Glomerular endothelial cell (primary cell): Measurements from ENCODE around the gene EXOC5. TPM values are rescaled to one million over a fixed set of nuclear protein-coding genes. Genes with fewer than 3 reads are reported as not detected.

Experiments
- DNase-seq: peaks from one replicate; pipeline ENCODE4 v3.0.0-alpha.2; 2011; ENCODE audit warnings: low read depth, low spot score; ENCODE audit errors: extremely low read depth
- total RNA-seq: library from RNA; depleted of rRNA; stranded (reverse); fragments of >200 nt; gene quantifications from 2 replicates; pipeline ENCODE4 v1.2.3, GENCODE V29; 2015

EXOC5 gene
- total RNA-seq, 1 donor from 2014 or later = 70.1 TPM

DNA sequence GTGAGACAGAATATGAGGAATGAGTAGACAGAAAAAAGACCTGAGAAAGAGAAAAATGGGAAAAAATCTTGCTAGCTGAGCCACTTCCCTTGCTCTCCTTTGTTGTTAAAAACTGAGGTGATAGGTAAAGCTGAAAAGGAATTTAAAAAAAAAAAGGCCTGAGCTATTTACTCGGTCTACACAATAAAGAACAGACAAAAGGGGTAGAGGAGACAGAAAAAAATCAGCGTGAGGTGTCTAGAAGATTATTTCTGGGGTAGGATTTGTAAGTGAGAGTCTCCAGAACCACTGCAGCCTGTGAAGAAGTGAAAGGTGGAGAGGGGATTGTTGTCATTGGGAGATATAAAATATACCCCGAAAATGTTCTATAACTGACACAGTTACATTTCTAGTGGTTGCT is 98.8 kb downstream of the EXOC5 start:
- DNase-seq = no peak

DNA sequence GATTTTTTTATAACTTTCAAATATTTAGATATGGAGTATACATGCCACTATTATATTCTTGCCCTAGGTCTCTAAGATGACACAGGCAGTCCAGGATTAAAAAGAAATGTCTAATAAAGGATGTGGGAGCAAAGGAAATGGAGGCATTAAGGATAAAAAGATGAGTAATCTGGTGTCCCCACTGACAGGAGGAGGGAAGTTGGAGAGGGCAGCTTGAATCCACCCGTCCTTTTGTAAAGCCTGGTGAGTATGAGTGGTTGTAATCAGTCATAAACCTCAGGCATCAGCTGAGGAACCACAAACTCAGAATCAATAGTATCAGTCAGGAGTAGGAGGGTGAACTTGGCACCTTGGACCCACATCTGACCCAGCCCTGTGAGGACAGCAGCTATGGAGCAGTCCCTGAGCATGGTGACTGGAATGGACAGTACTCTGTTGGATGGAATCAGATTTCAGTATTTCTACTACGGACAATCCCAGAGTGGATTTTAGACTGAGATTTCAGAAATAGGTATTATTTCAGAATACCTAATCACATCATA is 100.5 kb downstream of the EXOC5 start:
- DNase-seq = no peak

DNA sequence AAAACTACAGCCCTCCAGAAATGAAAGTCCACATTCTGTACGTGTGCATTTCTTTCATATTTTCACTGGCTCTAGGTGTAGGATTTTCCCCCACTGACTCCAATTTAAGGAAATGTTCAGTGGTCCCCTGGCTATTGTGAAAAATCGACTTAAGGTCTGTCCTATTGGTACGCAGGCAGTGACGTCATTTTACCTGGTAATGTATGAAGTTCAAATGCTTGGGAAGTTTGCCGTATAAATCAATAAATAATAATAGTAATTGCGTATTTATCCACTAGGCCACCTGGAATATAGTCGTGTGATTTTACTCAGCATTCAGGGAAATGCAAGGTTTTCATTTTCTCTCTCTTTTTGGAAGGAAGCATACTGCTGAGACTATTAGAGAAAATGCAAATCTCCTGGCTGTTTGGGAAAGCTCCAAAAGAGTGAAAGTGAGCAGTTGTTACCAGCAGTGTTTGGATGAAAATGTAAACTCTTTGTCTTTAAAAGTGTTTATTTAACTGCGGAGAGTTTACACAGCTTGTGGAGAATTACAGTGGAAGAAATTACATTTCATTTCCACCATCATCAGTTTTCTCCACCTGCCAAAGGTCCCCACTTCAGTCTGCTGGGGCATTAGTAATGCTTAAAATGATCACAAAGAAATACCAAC is 107.0 kb downstream of the EXOC5 start:
- DNase-seq = no peak

DNA sequence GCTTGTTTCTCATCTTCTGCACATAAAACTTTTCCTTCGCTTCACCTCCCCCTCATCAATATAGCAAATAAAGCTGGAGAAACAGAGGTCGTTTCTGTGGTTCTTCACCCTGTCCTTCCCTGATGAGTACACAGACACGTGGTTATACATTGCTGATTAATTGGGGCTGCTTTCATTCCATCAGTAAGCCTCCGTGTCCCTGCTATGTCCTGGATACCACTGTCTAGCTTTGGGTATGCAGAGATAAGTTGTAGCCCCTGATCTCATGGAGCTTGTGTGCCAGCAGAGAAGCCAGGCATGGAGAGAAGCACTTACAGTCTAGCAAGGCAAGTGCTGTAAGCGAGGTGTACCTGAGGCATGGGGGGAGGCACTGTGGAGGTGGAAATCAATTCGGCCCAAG is 108.4 kb downstream of the EXOC5 start:
- no peak for DNase-seq

DNA sequence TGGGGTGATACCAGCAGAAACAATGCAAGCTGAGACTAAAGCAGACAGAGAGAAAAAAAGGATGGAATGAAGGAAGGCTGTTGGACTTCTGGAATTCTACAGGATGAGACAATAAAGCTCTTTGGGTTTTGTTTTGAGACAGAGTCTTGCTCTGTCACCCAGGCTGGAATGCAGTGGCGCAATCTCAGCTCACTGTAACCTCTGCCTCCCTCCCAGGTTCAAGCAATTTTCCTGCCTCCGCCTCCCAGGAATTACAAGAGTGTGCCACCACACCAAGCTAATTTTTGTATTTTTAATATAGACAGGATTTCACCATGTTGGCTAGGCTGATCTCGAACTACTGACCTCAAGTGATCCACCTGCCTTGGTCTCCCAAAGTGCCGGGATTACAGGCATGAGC is 115.4 kb downstream of the EXOC5 start:
- DNase-seq = no peak

Other genes with a start within 250 kb of the EXOC5 start
- gene AP5M1, start 66 bp upstream of the EXOC5 start, total RNA-seq = 27.9 and 30.7 TPM in 2 replicates
- gene NAA30, start 121.7 kb upstream of the EXOC5 start, total RNA-seq = 18.0 and 21.9 TPM in 2 replicates
- 2.0 and 2.3 TPM in 2 replicates for gene CCDC198, start 225.0 kb upstream of the EXOC5 start, total RNA-seq